GM23248 (cell line): Measurements from ENCODE around the gene THBS1.

Experiments
- EZH2 ChIP-seq: fragments of 200-600 bp; sonication (generic); IDR thresholded peaks from 2 replicates; pipeline ENCODE4 v1.6.1; 2018; ENCODE audit warnings: antibody characterized with exemption, mild to moderate bottlenecking; ENCODE audit not compliant: insufficient read depth, poor library complexity, severe bottlenecking
- EZH2phosphoT487 ChIP-seq: fragments of 200-600 bp; sonication (generic); IDR thresholded peaks from 2 replicates; pipeline ENCODE4 v1.6.1; 2018; ENCODE audit warnings: antibody characterized with exemption, moderate library complexity, mild to moderate bottlenecking, low read depth; ENCODE audit not compliant: insufficient read depth

DNA sequence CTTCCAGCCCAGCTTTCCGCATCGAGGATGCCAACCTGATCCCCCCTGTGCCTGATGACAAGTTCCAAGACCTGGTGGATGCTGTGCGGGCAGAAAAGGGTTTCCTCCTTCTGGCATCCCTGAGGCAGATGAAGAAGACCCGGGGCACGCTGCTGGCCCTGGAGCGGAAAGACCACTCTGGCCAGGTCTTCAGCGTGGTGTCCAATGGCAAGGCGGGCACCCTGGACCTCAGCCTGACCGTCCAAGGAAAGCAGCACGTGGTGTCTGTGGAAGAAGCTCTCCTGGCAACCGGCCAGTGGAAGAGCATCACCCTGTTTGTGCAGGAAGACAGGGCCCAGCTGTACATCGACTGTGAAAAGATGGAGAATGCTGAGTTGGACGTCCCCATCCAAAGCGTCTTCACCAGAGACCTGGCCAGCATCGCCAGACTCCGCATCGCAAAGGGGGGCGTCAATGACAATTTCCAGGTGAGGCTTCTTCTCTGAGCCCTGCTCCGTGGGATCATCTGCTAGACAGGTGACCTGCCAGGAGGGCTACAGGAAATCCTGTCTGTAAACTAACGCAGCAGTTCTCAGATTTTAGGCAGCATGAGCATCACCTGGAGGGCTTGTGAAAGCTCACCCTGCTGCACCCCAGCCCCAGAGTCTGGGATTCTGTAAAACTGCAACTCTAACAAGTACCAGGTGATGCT is 1.6 kb downstream of the THBS1 start:
- TF ChIP-seq EZH2 (no peak), EZH2phosphoT487 (no peak)
